ENCODE measurements around the gene DCBLD1. TPM values are rescaled to one million over a fixed set of nuclear protein-coding genes. Genes with fewer than 3 reads are reported as not detected.

The DCBLD1 gene
- total and polyA plus RNA-seq, 9 of the 15 experiments (the other 6 are each of a cell fraction or from before 2014, with no cell fraction given): 0.80 to 8.5 (median 6.8) TPM

- TF ChIP-seq NCOR1 (IDR thresholded peaks at IDR 0.05) (peak; percentile 51; the same call in 1 of the 2 replicates), HDAC3 (IDR thresholded peaks at IDR 0.05; ENCODE audit: borderline replicate concordance, partially characterized antibody) (no peak), KDM1A (IDR thresholded peaks at IDR 0.05) (no peak), U2AF1 (optimal IDR thresholded peaks at IDR 0.05; ENCODE audit: low read depth, low read length) (no peak)
Observed at GRCh38 chr6:117544716-117545115, 62.2 kb downstream of the DCBLD1 start (continued).

- POLR2A ChIA-PET: interaction anchor here (1.3 kb wide), 1 partner anchor 9 kb away, joined by 3 read pairs; no protein-coding TSS in a partner anchor
Observed at GRCh38 chr6:117545161-117545595, 62.7 kb downstream of the DCBLD1 start.

More at GRCh38 chr6:117545161-117545595, 62.7 kb downstream of the DCBLD1 start:
- no peaks in the 10 kb centered on the region for H3K9me3 ChIP-seq (replicated peaks; ENCODE audit: control insufficient read depth, insufficient read depth, low read depth, low read length)
- H3K4me2 ChIP-seq (ENCODE audit: insufficient read depth, low read length): no peak overlapping the region
- no peak overlapping the region for H3K4me3 ChIP-seq
- peak; percentile 47 for TF ChIP-seq MEIS2 (IDR thresholded peaks at IDR 0.05; ENCODE audit: partially characterized antibody)
- TF ChIP-seq PKNOX1 (IDR thresholded peaks at IDR 0.05): peak; percentile 41; the same call in 1 of the 2 replicates
- no peak for TF ChIP-seq KLF6 (CRISPR knock-in tag; IDR thresholded peaks at IDR 0.05; ENCODE audit: borderline replicate concordance)
- CTCF ChIA-PET (ENCODE audit: low intra/inter-chr PET ratio): no interaction called here
- H4K20me1 ChIP-seq (replicated peaks; ENCODE audit: control insufficient read depth, insufficient read depth, low read length): no peaks in the 10 kb centered on the region
- H2AFZ ChIP-seq (ENCODE audit: low read depth, low read length): no peak overlapping the region
- in situ Hi-C loops (cut with MboI): no loop called here
- peak overlapping the region in 1 of 2 experiments; percentile 26; a peak in 1 of 4 replicates for H3K9ac ChIP-seq (ENCODE audit: insufficient read depth in 1 of 2, low read depth in 2 of 2, low read length in 2 of 2)
- no peaks in the 10 kb centered on the region for H3K79me2 ChIP-seq (ENCODE audit: control insufficient read depth, insufficient read depth, low read length)
- no peaks in the 10 kb centered on the region for H3K9me1 ChIP-seq (ENCODE audit: control insufficient read depth, insufficient read depth, low read length)
- H3K36me3 ChIP-seq (ENCODE audit: control insufficient read depth, insufficient read depth, low read length): peaks cover 19% of the 10 kb centered on the region; the same call in 2 of the 3 replicates
- no peak overlapping the region for H3K27ac ChIP-seq (ENCODE audit: extremely low read depth, low read depth, low read length)
- 84% methylated on average over 4 of the region's 4 CpGs for WGBS (ENCODE audit: insufficient coverage, low coverage, missing lambda C conversion rate)
- no TSS peak for BruUV-seq (replicated peaks)
- DNase-seq (ENCODE audit: extremely low read depth in 1 of 4, low spot score in 3 of 4) (no peak), ATAC-seq (no peak), FAIRE-seq (peak; percentile 6)
- H3K4me1 ChIP-seq (replicated peaks in 1 of 2; ENCODE audit: control insufficient read depth in 2 of 2, insufficient read depth in 2 of 2, low read length in 2 of 2): peaks cover 0 to 8% of the 10 kb centered on the region in 2 experiments; a peak in 2 of 5 replicates
- intact Hi-C loops (cut with micrococcal nuclease): no loop called here
- H3K27me3 ChIP-seq (ENCODE audit: control insufficient read depth in 2 of 2, insufficient read depth in 2 of 2, low read length in 2 of 2): no peaks in the 10 kb centered on the region
